ENCODE results near the gene RYR1. TPM values are rescaled to one million over a fixed set of nuclear protein-coding genes. Genes with fewer than 3 reads are reported as not detected.

Gene RYR1
- total RNA-seq, 4 donors from 2014 or later: 0.82 to 1.6 (median 1.5) TPM

- H3K9me3 ChIP-seq: no peaks in the 10 kb centered on the region
- H3K27ac ChIP-seq: no peak overlapping the region
- no peaks in the 10 kb centered on the region for H3K36me3 ChIP-seq
- no peak for ATAC-seq
- H3K4me3 ChIP-seq: no peak overlapping the region
- no peaks in the 10 kb centered on the region for H3K4me1 ChIP-seq
- WGBS, 2 donors (ENCODE audit: low coverage in 1 of 2): 13 to 80% methylated on average over 1 of the region's 9 CpGs
- H3K27me3 ChIP-seq: peaks cover 6% of the 10 kb centered on the region
- TF ChIP-seq POLR2AphosphoS5 (IDR thresholded peaks at IDR 0.05) (no peak), POLR2A (IDR thresholded peaks at IDR 0.05) (no peak), EP300 (IDR thresholded peaks at IDR 0.05) (no peak), CTCF (IDR thresholded peaks at IDR 0.05) (no peak)
Observed at GRCh38 chr19:38451629-38452028, 18.1 kb downstream of the RYR1 start.

- H3K27me3 ChIP-seq: peaks cover 6% of the 10 kb centered on the region
- no peaks in the 10 kb centered on the region for H3K36me3 ChIP-seq
- H3K9me3 ChIP-seq: no peaks in the 10 kb centered on the region
- 69% methylated on average over 5 of the region's 45 CpGs; no CpG with 5 or more reads in 1 of the 2 donors for WGBS, 2 donors (ENCODE audit: low coverage in 1 of 2)
- H3K27ac ChIP-seq: no peak overlapping the region
- H3K4me3 ChIP-seq: no peak overlapping the region
- H3K4me1 ChIP-seq: no peaks in the 10 kb centered on the region
- ATAC-seq: peak; percentile 13
- TF ChIP-seq CTCF (IDR thresholded peaks at IDR 0.05) (no peak), POLR2A (IDR thresholded peaks at IDR 0.05) (no peak), EP300 (IDR thresholded peaks at IDR 0.05) (no peak), POLR2AphosphoS5 (IDR thresholded peaks at IDR 0.05) (no peak)
Observed at GRCh38 chr19:38452430-38453366, 19.2 kb downstream of the RYR1 start.

GRCh38 chr19:38453596-38453995 lies 20.1 kb downstream of the RYR1 start:
- 75 to 76% methylated on average over 2 to 3 of the region's 3 CpGs for WGBS, 2 donors (ENCODE audit: low coverage in 1 of 2)
- no peak for ATAC-seq
- no peaks in the 10 kb centered on the region for H3K4me1 ChIP-seq

GRCh38 chr19:38455031-38455430 lies 21.5 kb downstream of the RYR1 start:
- Histone ChIP-seq H3K36me3 (no peaks in the 10 kb centered on the region), H3K4me1 (no peaks in the 10 kb centered on the region), H3K27me3 (peaks cover 6% of the 10 kb centered on the region), H3K4me3 (no peak overlapping the region), H3K27ac (no peak overlapping the region), H3K9me3 (no peaks in the 10 kb centered on the region)
- 36 to 55% methylated on average over 4 of the region's 4 CpGs for WGBS, 2 donors (ENCODE audit: low coverage in 1 of 2)
- no peak for TF ChIP-seq POLR2AphosphoS5 (IDR thresholded peaks at IDR 0.05)
- TF ChIP-seq CTCF (IDR thresholded peaks at IDR 0.05): no peak
- no peak for TF ChIP-seq POLR2A (IDR thresholded peaks at IDR 0.05)
- TF ChIP-seq EP300 (IDR thresholded peaks at IDR 0.05): no peak
- ATAC-seq: no peak

More at GRCh38 chr19:38453596-38453995, 20.1 kb downstream of the RYR1 start:
- no peak overlapping the region for H3K27ac ChIP-seq
- H3K9me3 ChIP-seq: no peaks in the 10 kb centered on the region
- H3K4me3 ChIP-seq: no peak overlapping the region
- H3K27me3 ChIP-seq: peaks cover 6% of the 10 kb centered on the region
- no peaks in the 10 kb centered on the region for H3K36me3 ChIP-seq
- no peak for TF ChIP-seq POLR2AphosphoS5 (IDR thresholded peaks at IDR 0.05)
- no peak for TF ChIP-seq CTCF (IDR thresholded peaks at IDR 0.05)
- no peak for TF ChIP-seq POLR2A (IDR thresholded peaks at IDR 0.05)
- TF ChIP-seq EP300 (IDR thresholded peaks at IDR 0.05): no peak

GRCh38 chr19:38457202-38457601 lies 23.7 kb downstream of the RYR1 start:
- Histone ChIP-seq H3K27me3 (peaks cover 17% of the 10 kb centered on the region), H3K36me3 (no peaks in the 10 kb centered on the region), H3K9me3 (no peaks in the 10 kb centered on the region), H3K4me1 (no peaks in the 10 kb centered on the region), H3K4me3 (no peak overlapping the region), H3K27ac (no peak overlapping the region)
- TF ChIP-seq POLR2AphosphoS5 (IDR thresholded peaks at IDR 0.05) (no peak), CTCF (IDR thresholded peaks at IDR 0.05) (no peak), POLR2A (IDR thresholded peaks at IDR 0.05) (no peak), EP300 (IDR thresholded peaks at IDR 0.05) (no peak)
- WGBS, 2 donors (ENCODE audit: low coverage in 1 of 2): 55 to 66% methylated on average over 5 of the region's 5 CpGs
- no peak for ATAC-seq

Measured in gastroesophageal sphincter (tissue), 4 donors.